ENCODE data around the gene PAK6.

- TF ChIP-seq SMC3 (conservative IDR thresholded peaks at IDR 0.05; ENCODE audit: poor library complexity): no peak
- TF ChIP-seq CTCF (IDR thresholded peaks at IDR 0.05; ENCODE audit: poor library complexity, severe bottlenecking): no peak
- no peak for TF ChIP-seq RAD21 (conservative IDR thresholded peaks at IDR 0.05)
- no peak for TF ChIP-seq POLR2AphosphoS5 (IDR thresholded peaks at IDR 0.05)
Measured at GRCh38 chr15:40253167-40253790, 14.4 kb downstream of the PAK6 start.

Data from neural cell (in vitro differentiated cells).